Neural cell (in vitro differentiated cells): ENCODE results near the gene MKRN1. TPM values are rescaled to one million over a fixed set of nuclear protein-coding genes. Genes with fewer than 3 reads are reported as not detected.

Experiments
- H2AFZ ChIP-seq: fragments of 200-600, 300-800 bp; sonication (generic), shearing (Covaris generic); 2 replicates; pipeline ENCODE4 v1.6.0; 2014; ENCODE audit warnings: low read depth, mild to moderate bottlenecking, antibody characterized with exemption, low read length, moderate library complexity
- H3F3A ChIP-seq: fragments of 200-600 bp; shearing (Covaris generic); 2 replicates; pipeline ENCODE4 v1.6.1; 2016; ENCODE audit warnings: mild to moderate bottlenecking, moderate library complexity, mixed read lengths, antibody characterized with exemption, low read length; ENCODE audit not compliant: insufficient read depth, poor library complexity, severe bottlenecking
- H3K27ac ChIP-seq: fragments of 200-600, 300-800 bp; sonication (generic), shearing (Covaris generic); 2 replicates; pipeline ENCODE4 v1.5.1; 2014; ENCODE audit warnings: mild to moderate bottlenecking, low read length, moderate library complexity
- H3K27me3 ChIP-seq: fragments of 300-800, 200-600 bp; sonication (generic), shearing (Covaris generic); 2 replicates; pipeline ENCODE4 v1.6.0; 2014; ENCODE audit warnings: mild to moderate bottlenecking, low read depth, low read length, moderate library complexity; ENCODE audit not compliant: insufficient read depth
- H3K36me3 ChIP-seq: fragments of 300-800, 200-600 bp; sonication (generic), shearing (Covaris generic); 2 replicates; pipeline ENCODE4 v1.5.1; 2014; ENCODE audit warnings: mild to moderate bottlenecking, antibody characterized with exemption, low read length, moderate library complexity; ENCODE audit not compliant: insufficient read depth
- H3K4me2 ChIP-seq: fragments of 300-800, 200-600 bp; sonication (generic), shearing (Covaris generic); 2 replicates; pipeline ENCODE4 v1.6.0; 2014; ENCODE audit warnings: mild to moderate bottlenecking, low read length
- H3K4me3 ChIP-seq: fragments of 300-800, 200-600 bp; sonication (generic), shearing (Covaris generic); 2 replicates; pipeline ENCODE4 v1.5.1; 2014; ENCODE audit warnings: mild to moderate bottlenecking, low read length, moderate library complexity
- H3K79me2 ChIP-seq: fragments of 200-600 bp; shearing (Covaris generic); replicated peaks from 2 replicates; pipeline ENCODE4 v1.6.0; 2014; ENCODE audit warnings: mild to moderate bottlenecking, low read length, moderate library complexity; ENCODE audit not compliant: insufficient read depth
- H3K9ac ChIP-seq: fragments of 300-800, 200-600 bp; sonication (generic), shearing (Covaris generic); 2 replicates; pipeline ENCODE4 v1.6.1; 2016; ENCODE audit warnings: mild to moderate bottlenecking, low read length, mixed read lengths
- H3K9me2 ChIP-seq: fragments of 200-600 bp; shearing (Covaris generic); 2 replicates; pipeline ENCODE4 v1.6.1; 2016; ENCODE audit warnings: mild to moderate bottlenecking, low read length, mixed read lengths; ENCODE audit not compliant: insufficient read depth
- H3K9me3 ChIP-seq: fragments of 200-600, 300-800 bp; sonication (generic), shearing (Covaris generic); 2 replicates; pipeline ENCODE4 v1.6.1; 2016; ENCODE audit warnings: mild to moderate bottlenecking, mixed run types, low read length, moderate library complexity, mixed read lengths
- H4K20me1 ChIP-seq: fragments of 200-600 bp; shearing (Covaris generic); 2 replicates; pipeline ENCODE4 v1.6.1; 2016; ENCODE audit warnings: mild to moderate bottlenecking, mixed run types; ENCODE audit not compliant: insufficient read depth
- CTCF ChIP-seq: fragments of 450-650 bp; IDR thresholded peaks from 2 replicates; pipeline ENCODE4 v1.5.1; 2014; ENCODE audit warnings: antibody characterized with exemption, mild to moderate bottlenecking, moderate library complexity; ENCODE audit not compliant: poor library complexity, severe bottlenecking
- EP300 ChIP-seq: fragments of 450-650 bp; conservative IDR thresholded peaks from 2 replicates; pipeline ENCODE4 v1.6.1; 2014; ENCODE audit warnings: antibody characterized with exemption, mild to moderate bottlenecking, moderate library complexity; ENCODE audit not compliant: poor library complexity, severe bottlenecking
- EZH2 ChIP-seq: fragments of 200-600, 300-800 bp; shearing (Covaris generic), sonication (generic); IDR thresholded peaks from 2 replicates; pipeline ENCODE4 v1.6.1; 2014; ENCODE audit warnings: antibody characterized with exemption, low read length, borderline replicate concordance, mild to moderate bottlenecking; ENCODE audit not compliant: insufficient read depth, poor library complexity, severe bottlenecking
- MXI1 ChIP-seq: fragments of 450-650 bp; conservative IDR thresholded peaks from 2 replicates; pipeline ENCODE4 v1.6.1; 2014; ENCODE audit warnings: antibody characterized with exemption, mild to moderate bottlenecking; ENCODE audit not compliant: poor library complexity, severe bottlenecking
- POLR2AphosphoS5 ChIP-seq: IDR thresholded peaks from 2 replicates; pipeline ENCODE4 v1.6.1; 2012
- RAD21 ChIP-seq: fragments of 450-650 bp; conservative IDR thresholded peaks from 2 replicates; pipeline ENCODE4 v1.6.1; 2014; ENCODE audit warnings: antibody characterized with exemption, mild to moderate bottlenecking, moderate library complexity
- REST ChIP-seq: IDR thresholded peaks from 2 replicates; pipeline ENCODE4 v1.6.1; 2012; ENCODE audit warnings: borderline replicate concordance
- SMC3 ChIP-seq: fragments of 450-650 bp; conservative IDR thresholded peaks from 2 replicates; pipeline ENCODE4 v1.6.1; 2014; ENCODE audit warnings: antibody characterized with exemption, mild to moderate bottlenecking, moderate library complexity; ENCODE audit not compliant: poor library complexity
- TAF1 ChIP-seq: IDR thresholded peaks from 2 replicates; pipeline ENCODE4 v1.6.1; 2012; ENCODE audit warnings: low read depth
- polyA plus RNA-seq: library from polyadenylated mRNA; depleted of rRNA; stranded (reverse); fragments of >200 nt; gene quantifications from 2 replicates; pipeline ENCODE4 v1.2.3, GENCODE V29; 2014

MKRN1 gene
- polyA plus RNA-seq, 1 donor from 2014 or later = 251 TPM

GRCh38 chr7:140495514-140496097, 16.3 kb upstream of the MKRN1 start:
- Histone ChIP-seq H3K4me3 (no peak overlapping the region), H3K9me3 (no peaks in the 10 kb centered on the region), H3K36me3 (no peaks in the 10 kb centered on the region), H3F3A (no peaks in the 10 kb centered on the region), H3K27me3 (no peaks in the 10 kb centered on the region), H4K20me1 (no peaks in the 10 kb centered on the region), H3K79me2 (no peaks in the 10 kb centered on the region), H3K9ac (no peak overlapping the region), H3K27ac (no peak overlapping the region), H3K4me2 (no peak overlapping the region), H2AFZ (no peak overlapping the region), H3K9me2 (no peaks in the 10 kb centered on the region)
- TF ChIP-seq MXI1 = no peak
- no peak for TF ChIP-seq SMC3
- no peak for TF ChIP-seq CTCF
- no peak for TF ChIP-seq EP300
- no peak for TF ChIP-seq TAF1
- TF ChIP-seq RAD21 = no peak
- no peak for TF ChIP-seq POLR2AphosphoS5
- TF ChIP-seq EZH2 = no peak
- no peak for TF ChIP-seq REST

GRCh38 chr7:140494867-140495266, 15.6 kb upstream of the MKRN1 start:
- no peaks in the 10 kb centered on the region for H4K20me1 ChIP-seq
- H3K4me2 ChIP-seq = no peak overlapping the region
- H3K27me3 ChIP-seq = no peaks in the 10 kb centered on the region
- H3K9ac ChIP-seq = no peak overlapping the region
- H3F3A ChIP-seq = no peaks in the 10 kb centered on the region
- H2AFZ ChIP-seq = no peak overlapping the region
- H3K27ac ChIP-seq = no peak overlapping the region
- H3K4me3 ChIP-seq = no peak overlapping the region
- H3K9me2 ChIP-seq = no peaks in the 10 kb centered on the region
- TF ChIP-seq EZH2 = no peak
- no peaks in the 10 kb centered on the region for H3K36me3 ChIP-seq
- H3K79me2 ChIP-seq = no peaks in the 10 kb centered on the region
- H3K9me3 ChIP-seq = no peaks in the 10 kb centered on the region

GRCh38 chr7:140489026-140489359, 9.7 kb upstream of the MKRN1 start:
- TF ChIP-seq EZH2 (no peak), RAD21 (no peak), CTCF (no peak), MXI1 (no peak), POLR2AphosphoS5 (no peak), SMC3 (no peak), REST (no peak), EP300 (no peak), TAF1 (no peak)
- Histone ChIP-seq H3F3A (no peaks in the 10 kb centered on the region), H2AFZ (no peak overlapping the region), H3K27ac (no peak overlapping the region), H3K79me2 (no peaks in the 10 kb centered on the region), H3K9me3 (no peaks in the 10 kb centered on the region), H3K36me3 (no peaks in the 10 kb centered on the region), H3K27me3 (no peaks in the 10 kb centered on the region), H3K4me2 (no peak overlapping the region), H3K4me3 (no peak overlapping the region), H3K9ac (no peak overlapping the region), H3K9me2 (no peaks in the 10 kb centered on the region), H4K20me1 (no peaks in the 10 kb centered on the region)
